ENCODE data around the gene C6orf120.

DNA sequence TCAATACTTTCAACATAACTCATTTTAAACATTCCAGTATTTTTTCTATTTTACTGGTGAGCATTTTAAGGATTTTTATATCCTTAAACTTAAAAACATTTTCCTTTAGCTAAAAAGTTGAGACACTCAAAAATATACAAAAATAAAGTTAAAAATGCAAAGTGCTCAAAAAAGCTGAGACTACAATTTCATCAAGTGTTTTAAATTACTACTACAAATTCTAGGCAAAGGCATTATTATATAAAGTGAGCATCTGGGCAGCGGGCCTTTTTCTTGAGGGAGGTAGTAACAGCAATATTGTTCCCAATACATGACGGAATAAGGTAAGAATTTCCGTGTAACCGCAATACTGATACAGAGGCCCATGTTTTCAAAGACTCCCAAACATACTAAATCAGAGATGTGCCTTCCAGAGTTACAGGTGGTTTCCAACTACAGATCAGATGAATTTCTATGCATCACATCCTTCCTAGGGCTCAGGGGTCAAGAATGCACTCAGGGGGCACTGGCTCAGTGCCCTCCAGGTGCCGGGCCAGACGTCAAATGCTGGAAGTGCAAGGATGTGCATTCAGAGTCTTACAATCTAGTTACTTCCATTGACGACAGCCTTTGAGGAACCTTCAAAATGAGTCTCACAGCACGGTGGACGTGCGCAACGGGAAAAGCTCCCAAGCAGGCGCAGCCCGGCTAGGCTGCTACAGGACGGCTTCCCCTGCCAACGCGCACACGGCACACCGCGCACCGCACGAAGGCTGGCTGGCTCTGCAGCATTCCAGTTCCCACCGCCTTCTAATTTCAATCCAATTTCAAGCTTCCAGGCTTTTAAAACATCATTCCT, 20.7 kb downstream of the C6orf120 start:
- no peak for TF ChIP-seq CTCF (IDR thresholded peaks at IDR 0.05)
- no peak for TF ChIP-seq EZH2 (IDR thresholded peaks at IDR 0.05; ENCODE audit: borderline replicate concordance, insufficient read depth, low read depth, low read length, poor library complexity, severe bottlenecking)

Data from B cell (primary cell).